Endothelial cell (in vitro differentiated cells): ENCODE measurements around the gene IL31RA. TPM values are rescaled to one million over a fixed set of nuclear protein-coding genes. Genes with fewer than 3 reads are reported as not detected.

ENCODE experiments used
- DNase-seq: peaks from one replicate; pipeline ENCODE4 v3.0.0; 2021; ENCODE audit warnings: low spot score
- H3K27ac Mint-ChIP-seq: one replicate; pipeline ENCODE4 v1.8.0; 2021; ENCODE audit warnings: mixed read lengths, inconsistent platforms; ENCODE audit not compliant: unreplicated experiment
- H3K27me3 Mint-ChIP-seq: one replicate; pipeline ENCODE4 v1.8.0; 2021; ENCODE audit warnings: mild to moderate bottlenecking, moderate library complexity, mixed read lengths, inconsistent platforms; ENCODE audit not compliant: unreplicated experiment
- H3K36me3 Mint-ChIP-seq: one replicate; pipeline ENCODE4 v1.8.0; 2021; ENCODE audit warnings: mild to moderate bottlenecking, low read depth, mixed read lengths, inconsistent platforms; ENCODE audit not compliant: unreplicated experiment
- H3K4me1 Mint-ChIP-seq: one replicate; pipeline ENCODE4 v1.8.0; 2021; ENCODE audit warnings: mild to moderate bottlenecking, mixed read lengths, inconsistent platforms; ENCODE audit not compliant: unreplicated experiment
- H3K4me3 Mint-ChIP-seq: one replicate; pipeline ENCODE4 v1.8.0; 2021; ENCODE audit warnings: mild to moderate bottlenecking, mixed read lengths, inconsistent platforms; ENCODE audit not compliant: unreplicated experiment
- H3K9me3 Mint-ChIP-seq: one replicate; pipeline ENCODE4 v1.8.0; 2021; ENCODE audit warnings: mixed read lengths, inconsistent platforms; ENCODE audit not compliant: unreplicated experiment
- CTCF ChIP-seq: fragments of 200-600 bp; sonication (generic); IDR thresholded peaks from one replicate; pipeline ENCODE4 v1.5.0; 2021; ENCODE audit warnings: antibody characterized with exemption; ENCODE audit not compliant: unreplicated experiment
- total RNA-seq: library from RNA; stranded (reverse); fragmentation: NEBNext Ultra II Directional; extraction: Animal tissue kit (Norgen Biotek cat#: 25700); gene quantifications from one replicate; pipeline ENCODE4 v1.2.1, GENCODE V29; 2021; ENCODE audit not compliant: unreplicated experiment

IL31RA gene
- total RNA-seq, 1 donor from 2014 or later, result 0.82 TPM

- Mint-ChIP-seq H3K27ac (no peak overlapping the region), H3K9me3 (no peaks in the 10 kb centered on the region), H3K36me3 (no peaks in the 10 kb centered on the region), H3K4me3 (no peak overlapping the region), H3K4me1 (no peaks in the 10 kb centered on the region), H3K27me3 (no peaks in the 10 kb centered on the region)
- TF ChIP-seq CTCF, result no peak
- DNase-seq, result no peak
These were observed 57.6 kb downstream of the IL31RA start for GRCh38 chr5:55908804-55909203.

GRCh38 chr5:55911784-55912653 lies 60.9 kb downstream of the IL31RA start:
- no peak for DNase-seq
- no peak for TF ChIP-seq CTCF
- H3K27ac Mint-ChIP-seq, result no peak overlapping the region
- no peaks in the 10 kb centered on the region for H3K4me1 Mint-ChIP-seq
- H3K4me3 Mint-ChIP-seq, result no peak overlapping the region
- H3K36me3 Mint-ChIP-seq, result no peaks in the 10 kb centered on the region
- no peaks in the 10 kb centered on the region for H3K9me3 Mint-ChIP-seq
- H3K27me3 Mint-ChIP-seq, result no peaks in the 10 kb centered on the region

- H3K4me3 Mint-ChIP-seq, result no peak overlapping the region
- no peak for DNase-seq
- H3K4me1 Mint-ChIP-seq, result peaks cover 1% of the 10 kb centered on the region
- H3K36me3 Mint-ChIP-seq, result no peaks in the 10 kb centered on the region
- H3K9me3 Mint-ChIP-seq, result no peaks in the 10 kb centered on the region
- no peak for TF ChIP-seq CTCF
- no peak overlapping the region for H3K27ac Mint-ChIP-seq
- H3K27me3 Mint-ChIP-seq, result no peaks in the 10 kb centered on the region
These were observed 62.6 kb downstream of the IL31RA start for GRCh38 chr5:55913466-55914413.

GRCh38 chr5:55914971-55915370 lies 63.8 kb downstream of the IL31RA start:
- no peak overlapping the region for H3K27ac Mint-ChIP-seq
- H3K9me3 Mint-ChIP-seq, result no peaks in the 10 kb centered on the region
- no peak for DNase-seq
- peaks cover 3% of the 10 kb centered on the region for H3K27me3 Mint-ChIP-seq
- no peak for TF ChIP-seq CTCF
- H3K4me1 Mint-ChIP-seq, result peaks cover 11% of the 10 kb centered on the region
- H3K36me3 Mint-ChIP-seq, result no peaks in the 10 kb centered on the region
- H3K4me3 Mint-ChIP-seq, result no peak overlapping the region

GRCh38 chr5:55915783-55916182 lies 64.6 kb downstream of the IL31RA start:
- Mint-ChIP-seq H3K9me3 (no peaks in the 10 kb centered on the region), H3K27ac (no peak overlapping the region), H3K36me3 (no peaks in the 10 kb centered on the region), H3K27me3 (peaks cover 3% of the 10 kb centered on the region), H3K4me1 (peaks cover 11% of the 10 kb centered on the region), H3K4me3 (no peak overlapping the region)
- TF ChIP-seq CTCF, result no peak
- DNase-seq, result no peak
